AG04450 (cell line): Measurements from ENCODE around the gene SUN1. TPM values are rescaled to one million over a fixed set of nuclear protein-coding genes. Genes with fewer than 3 reads are reported as not detected.

ENCODE experiments used
- CTCF ChIA-PET: fragments of 300-600, 350-600 bp; formaldehyde crosslinking; extraction: SDS; loops from one replicate; lab custom pipeline; 2022; ENCODE audit warnings: antibody characterized with exemption, inconsistent platforms; lab: Charles Lee
- POLR2A ChIA-PET: fragments of 350-600 bp; formaldehyde crosslinking; extraction: SDS; loops from one replicate; lab custom pipeline; 2021; ENCODE audit warnings: antibody characterized with exemption, inconsistent platforms; lab: Yijun Ruan, JAX
- DNase-seq: peaks from one replicate; pipeline ENCODE4 v3.0.0-alpha.2; 2011; ENCODE audit warnings: low read depth, low spot score
- H3K27ac ChIP-seq: one replicate; pipeline ENCODE4 v1.5.1; 2012; ENCODE audit warnings: low read depth, low read length, control low read depth
- H3K27me3 ChIP-seq: one replicate; pipeline ENCODE4 v1.6.0; 2012; ENCODE audit warnings: low read length; ENCODE audit not compliant: control insufficient read depth, insufficient read depth
- H3K4me3 ChIP-seq: 2 replicates; pipeline ENCODE4 v1.5.1; 2011; ENCODE audit warnings: mild to moderate bottlenecking, low read depth, low read length, control low read depth
- H3K9me3 ChIP-seq: 2 replicates; pipeline ENCODE4 v1.5.1; 2012; ENCODE audit warnings: low read length; ENCODE audit not compliant: control insufficient read depth, insufficient read depth
- polyA minus RNA-seq: library from RNA; depleted of rRNA, polyadenylated mRNA; stranded (reverse); fragments of >200 nt; gene quantifications from 2 replicates; pipeline ENCODE4 v1.2.3, GENCODE V29; 2011; rRNA and poly(A)+ RNA removed
- polyA plus RNA-seq: library from polyadenylated mRNA; depleted of rRNA; stranded (reverse); fragments of >200 nt; gene quantifications from 2 replicates; pipeline ENCODE4 v1.2.3, GENCODE V29; 2011; rRNA removed
- TF ChIP-seq, protein P1 (sequence below): IDR thresholded peaks from 2 replicates; pipeline ENCODE4 v1.5.1; 2011; ENCODE audit warnings: low read depth, low read length, control low read depth, inconsistent platforms

SUN1 gene, protein sequence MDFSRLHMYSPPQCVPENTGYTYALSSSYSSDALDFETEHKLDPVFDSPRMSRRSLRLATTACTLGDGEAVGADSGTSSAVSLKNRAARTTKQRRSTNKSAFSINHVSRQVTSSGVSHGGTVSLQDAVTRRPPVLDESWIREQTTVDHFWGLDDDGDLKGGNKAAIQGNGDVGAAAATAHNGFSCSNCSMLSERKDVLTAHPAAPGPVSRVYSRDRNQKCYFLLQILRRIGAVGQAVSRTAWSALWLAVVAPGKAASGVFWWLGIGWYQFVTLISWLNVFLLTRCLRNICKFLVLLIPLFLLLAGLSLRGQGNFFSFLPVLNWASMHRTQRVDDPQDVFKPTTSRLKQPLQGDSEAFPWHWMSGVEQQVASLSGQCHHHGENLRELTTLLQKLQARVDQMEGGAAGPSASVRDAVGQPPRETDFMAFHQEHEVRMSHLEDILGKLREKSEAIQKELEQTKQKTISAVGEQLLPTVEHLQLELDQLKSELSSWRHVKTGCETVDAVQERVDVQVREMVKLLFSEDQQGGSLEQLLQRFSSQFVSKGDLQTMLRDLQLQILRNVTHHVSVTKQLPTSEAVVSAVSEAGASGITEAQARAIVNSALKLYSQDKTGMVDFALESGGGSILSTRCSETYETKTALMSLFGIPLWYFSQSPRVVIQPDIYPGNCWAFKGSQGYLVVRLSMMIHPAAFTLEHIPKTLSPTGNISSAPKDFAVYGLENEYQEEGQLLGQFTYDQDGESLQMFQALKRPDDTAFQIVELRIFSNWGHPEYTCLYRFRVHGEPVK
- polyA plus RNA-seq: 140 and 159 TPM in 2 replicates
- polyA minus RNA-seq: 136 and 191 TPM in 2 replicates

DNA sequence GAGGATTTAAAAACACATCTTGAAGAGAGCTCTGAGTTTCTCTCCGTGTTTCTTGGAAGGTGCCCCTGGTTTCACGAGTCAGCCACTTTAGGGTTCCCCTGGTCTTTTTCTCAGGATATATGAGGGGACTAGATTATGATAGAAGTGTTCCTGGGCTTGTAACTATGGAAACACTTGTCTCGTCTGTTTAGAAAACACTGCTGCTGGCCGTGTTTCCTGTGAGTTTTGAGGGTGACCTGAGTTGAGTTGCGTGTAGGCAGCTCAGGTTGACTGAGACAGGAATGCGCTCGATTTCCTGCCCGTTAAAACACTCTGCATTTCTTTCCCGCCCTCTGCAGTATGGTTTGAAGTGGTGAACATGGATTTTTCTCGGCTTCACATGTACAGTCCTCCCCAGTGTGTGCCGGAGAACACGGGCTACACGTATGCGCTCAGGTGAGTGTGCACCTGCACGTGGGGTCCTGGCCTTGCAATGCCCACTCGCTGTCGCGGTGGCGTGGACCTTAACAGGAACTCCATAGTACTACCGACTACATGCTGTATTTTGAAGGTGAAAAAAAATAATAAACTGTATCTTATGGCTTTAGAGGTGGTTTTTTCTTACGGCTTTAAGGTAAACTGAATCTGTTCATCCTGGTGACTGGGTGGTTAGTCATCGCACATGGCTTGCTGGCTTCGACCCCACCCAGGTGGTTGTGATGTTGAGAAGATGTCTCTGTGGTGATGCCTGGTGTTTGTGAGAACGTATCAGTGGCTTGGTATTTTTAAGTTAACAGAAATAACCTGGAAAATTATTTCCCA is at the start of gene SUN1:
SUN1 (plus strand) TSS at position 310 of the 801 bp plus-strand sequence; CDS start at position 359, 49 bp downstream.
- TF ChIP-seq, protein P1, sequence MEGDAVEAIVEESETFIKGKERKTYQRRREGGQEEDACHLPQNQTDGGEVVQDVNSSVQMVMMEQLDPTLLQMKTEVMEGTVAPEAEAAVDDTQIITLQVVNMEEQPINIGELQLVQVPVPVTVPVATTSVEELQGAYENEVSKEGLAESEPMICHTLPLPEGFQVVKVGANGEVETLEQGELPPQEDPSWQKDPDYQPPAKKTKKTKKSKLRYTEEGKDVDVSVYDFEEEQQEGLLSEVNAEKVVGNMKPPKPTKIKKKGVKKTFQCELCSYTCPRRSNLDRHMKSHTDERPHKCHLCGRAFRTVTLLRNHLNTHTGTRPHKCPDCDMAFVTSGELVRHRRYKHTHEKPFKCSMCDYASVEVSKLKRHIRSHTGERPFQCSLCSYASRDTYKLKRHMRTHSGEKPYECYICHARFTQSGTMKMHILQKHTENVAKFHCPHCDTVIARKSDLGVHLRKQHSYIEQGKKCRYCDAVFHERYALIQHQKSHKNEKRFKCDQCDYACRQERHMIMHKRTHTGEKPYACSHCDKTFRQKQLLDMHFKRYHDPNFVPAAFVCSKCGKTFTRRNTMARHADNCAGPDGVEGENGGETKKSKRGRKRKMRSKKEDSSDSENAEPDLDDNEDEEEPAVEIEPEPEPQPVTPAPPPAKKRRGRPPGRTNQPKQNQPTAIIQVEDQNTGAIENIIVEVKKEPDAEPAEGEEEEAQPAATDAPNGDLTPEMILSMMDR: no peak
- Histone ChIP-seq H3K27me3 (no peaks in the 10 kb centered on the region), H3K4me3 (peak within 1 kb of the TSS; percentile 8), H3K27ac (peak within 1 kb of the TSS; percentile 80), H3K9me3 (no peaks in the 10 kb centered on the region)
- ChIA-PET POLR2A (interaction anchor here (0.8 to 0.9 kb wide), 2 partner anchors 22 to 41 kb away, joined by 3 read pairs; no protein-coding TSS in a partner anchor), CTCF (interaction anchor here (0.8 kb wide), 1 partner anchor 35 kb away, joined by 3 read pairs; no protein-coding TSS in a partner anchor)
- DNase-seq: no peak

DNA sequence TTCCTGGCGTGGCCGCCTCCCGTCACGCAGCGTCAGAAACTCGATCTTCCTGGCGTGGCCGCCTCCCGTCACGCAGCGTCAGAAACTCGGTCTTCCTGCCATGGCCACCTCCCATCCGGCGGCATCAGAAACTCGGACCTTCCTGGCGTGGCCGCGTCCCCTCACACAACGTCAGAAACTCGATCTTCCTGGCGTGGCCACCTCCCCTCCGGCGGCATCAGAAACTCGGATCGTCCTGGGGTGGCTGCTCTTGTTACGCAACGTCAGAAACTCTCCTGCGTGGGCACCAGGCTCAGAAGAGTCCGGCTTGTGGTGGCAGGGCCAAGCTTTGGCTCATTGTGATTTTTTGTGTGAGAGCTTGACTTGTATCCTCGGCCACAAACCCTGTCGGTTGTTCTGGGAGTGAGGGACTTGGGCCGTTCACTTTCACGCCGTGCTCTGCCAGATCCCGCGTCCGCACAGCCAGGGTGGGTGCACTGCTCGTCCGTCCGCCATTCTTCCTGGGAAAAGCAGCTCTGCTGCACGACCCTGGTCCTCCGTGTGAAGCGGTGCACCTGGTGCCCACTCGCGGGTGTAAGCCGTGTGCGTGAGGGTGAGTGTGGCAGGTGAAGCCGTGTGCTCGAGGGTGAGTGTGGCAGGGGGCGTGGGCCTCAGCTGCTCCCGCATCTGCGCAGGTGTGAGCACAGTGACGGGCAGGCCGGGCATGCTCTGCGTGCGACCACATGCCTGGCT is 49.4 kb upstream of the SUN1 start:
- Histone ChIP-seq H3K27me3 (no peaks in the 10 kb centered on the region), H3K4me3 (no peak overlapping the region), H3K27ac (no peak overlapping the region), H3K9me3 (peaks cover 11% of the 10 kb centered on the region; the same call in 1 of the 2 replicates)
- TF ChIP-seq, protein P1: no peak
- POLR2A ChIA-PET: no interaction called here
- no peak for DNase-seq
- CTCF ChIA-PET: interaction anchor here (1.3 kb wide), 1 partner anchor 91 kb away, joined by 4 read pairs; no protein-coding TSS in a partner anchor

DNA sequence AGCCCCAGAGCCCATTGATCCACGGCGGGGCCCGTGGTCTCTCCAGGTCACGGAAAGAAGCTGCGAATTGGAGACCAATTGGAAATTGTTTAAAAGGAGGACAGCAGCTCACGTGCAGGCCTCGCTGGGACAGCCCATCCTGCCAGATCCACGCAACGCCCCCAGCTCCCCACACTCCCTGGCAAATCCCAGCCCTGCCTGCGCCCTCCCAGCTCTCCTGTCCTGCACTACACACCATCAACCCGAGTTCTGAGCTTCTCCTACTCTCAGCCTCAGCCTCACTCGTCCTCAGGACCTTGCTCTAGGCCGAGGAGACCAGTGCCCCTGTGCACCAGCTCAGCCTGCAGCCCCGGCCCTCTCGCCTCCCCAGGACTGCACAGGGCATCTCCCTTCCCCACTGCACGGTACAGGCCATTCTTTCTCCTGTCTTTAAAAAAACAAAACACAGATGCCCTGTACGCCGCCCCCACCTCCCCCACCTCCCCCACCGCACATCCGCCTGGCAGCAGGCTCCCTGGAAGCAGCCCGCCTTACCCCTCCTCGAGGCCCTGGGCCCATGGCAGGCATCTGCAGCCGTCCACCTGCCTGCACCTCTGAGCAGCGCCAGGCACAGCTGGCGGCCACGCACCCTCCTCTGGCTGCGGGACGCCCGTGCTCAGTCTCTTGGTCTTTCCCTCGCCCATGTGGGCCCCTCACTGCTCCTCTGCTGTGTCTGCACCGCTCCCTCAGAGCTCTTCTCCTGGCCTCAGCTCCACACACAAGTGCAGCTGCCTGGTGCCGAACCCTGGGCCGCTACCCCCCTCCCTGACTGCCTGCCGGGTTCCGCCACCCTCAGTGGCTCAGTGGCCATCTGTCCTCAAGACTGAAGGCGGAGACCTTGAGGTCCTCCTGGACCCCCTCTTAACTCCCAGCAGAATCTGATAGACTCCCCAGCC is 48.5 kb upstream of the SUN1 start:
- CTCF ChIA-PET: interaction anchor here (1.2 to 1.3 kb wide), 2 partner anchors 89 to 90 kb away, joined by 3 to 4 read pairs; no protein-coding TSS in a partner anchor

More for the DNA sequence above, 48.5 kb upstream of the SUN1 start:
- H3K27me3 ChIP-seq: no peaks in the 10 kb centered on the region
- POLR2A ChIA-PET: no interaction called here
- TF ChIP-seq, protein P1: no peak
- DNase-seq: no peak
- H3K9me3 ChIP-seq: peaks cover 11% of the 10 kb centered on the region; the same call in 1 of the 2 replicates
- H3K4me3 ChIP-seq: no peak overlapping the region
- H3K27ac ChIP-seq: no peak overlapping the region
